Measurements from ENCODE around the gene DZIP1.

Gene DZIP1

DNA sequence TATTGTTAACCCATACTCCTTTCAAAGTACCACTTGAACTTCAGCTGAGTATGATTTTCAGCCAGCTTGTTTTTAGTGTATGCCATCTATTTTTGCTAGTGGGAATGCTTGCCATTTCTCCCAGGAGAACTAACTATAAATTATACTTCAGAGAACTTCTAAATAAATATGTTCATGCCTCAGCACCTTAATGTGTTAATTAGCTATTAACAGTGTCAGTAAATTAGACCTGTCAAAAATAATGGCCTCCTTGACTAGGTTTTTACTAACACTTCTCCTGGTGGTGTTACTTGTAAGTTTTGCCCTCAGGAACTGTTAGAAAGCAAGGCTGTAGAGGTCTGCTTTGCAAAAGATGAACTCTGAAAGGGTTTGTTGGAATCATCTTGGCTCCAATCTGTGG lies 87.5 kb downstream of the DZIP1 start:
- DNase-seq, result no peak
- H3K27ac Mint-ChIP-seq, result no peak overlapping the region
- no peaks in the 10 kb centered on the region for H3K9me3 Mint-ChIP-seq
- H3K36me3 Mint-ChIP-seq (ENCODE audit: low read depth), result no peaks in the 10 kb centered on the region
- H3K27me3 Mint-ChIP-seq, result peaks cover 51% of the 10 kb centered on the region
- peaks cover 11% of the 10 kb centered on the region for H3K4me1 Mint-ChIP-seq (ENCODE audit: low read depth)
- H3K4me3 Mint-ChIP-seq, result no peak overlapping the region

DNA sequence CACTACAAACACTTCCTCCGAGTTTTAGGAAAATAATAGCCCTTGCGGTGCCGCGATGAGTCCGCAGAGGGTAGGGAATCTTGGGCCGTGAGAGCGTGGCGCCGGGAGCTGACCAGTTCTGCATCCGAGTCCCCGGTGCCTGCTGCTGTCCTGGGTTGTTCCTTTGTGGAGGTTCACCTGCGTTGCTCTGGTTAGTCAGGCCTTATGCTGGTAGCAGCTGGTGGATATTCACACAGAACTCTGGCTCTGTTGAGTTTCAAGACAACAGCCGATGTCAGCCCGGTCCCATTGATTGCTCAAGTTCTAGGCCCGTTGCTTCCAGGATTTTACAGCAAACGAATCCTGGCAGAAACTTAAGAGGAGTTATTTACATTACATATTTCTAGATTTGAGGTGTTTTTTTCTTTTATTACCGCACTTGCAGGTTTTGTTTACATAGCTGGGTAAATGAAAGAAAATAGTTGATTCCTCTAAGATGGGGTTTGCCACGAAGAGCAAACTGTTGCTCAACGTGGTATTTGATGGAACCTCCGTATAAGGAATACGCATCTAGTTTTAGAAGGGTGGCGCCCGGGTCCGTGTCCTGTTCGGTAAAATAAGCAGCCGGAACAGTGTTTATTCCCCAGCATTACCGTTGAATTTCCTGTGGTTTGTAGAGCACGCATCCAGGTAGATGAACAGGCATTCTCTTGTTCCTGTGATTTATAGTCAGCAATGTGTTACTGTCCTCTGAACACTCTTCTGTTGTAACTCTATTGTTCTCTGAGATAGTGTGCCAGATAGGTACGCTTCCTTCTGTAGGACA lies 90.7 kb downstream of the DZIP1 start:
- no peaks in the 10 kb centered on the region for H3K9me3 Mint-ChIP-seq
- peaks cover 11% of the 10 kb centered on the region for H3K4me1 Mint-ChIP-seq (ENCODE audit: low read depth)
- H3K27ac Mint-ChIP-seq, result no peak overlapping the region
- H3K27me3 Mint-ChIP-seq, result peaks cover 78% of the 10 kb centered on the region
- peak overlapping the region; percentile 24 for H3K4me3 Mint-ChIP-seq
- no peak for DNase-seq
- H3K36me3 Mint-ChIP-seq (ENCODE audit: low read depth), result no peaks in the 10 kb centered on the region

GRCh38 chr13:95552539-95553441 lies 91.7 kb downstream of the DZIP1 start, which contains the start of gene CLDN10:
Gene CLDN10, plus strand, starts transcription at chr13:95552720. Its CDS starts 34 bp downstream, at chr13:95552754.
- peak within 1 kb of the TSS; percentile 24 for H3K4me3 Mint-ChIP-seq
- no peaks in the 10 kb centered on the region for H3K36me3 Mint-ChIP-seq (ENCODE audit: low read depth)
- H3K27ac Mint-ChIP-seq, result no peak within 1 kb of the TSS
- no peaks in the 10 kb centered on the region for H3K9me3 Mint-ChIP-seq
- H3K4me1 Mint-ChIP-seq (ENCODE audit: low read depth), result peaks cover 11% of the 10 kb centered on the region
- peak; percentile 32 for DNase-seq
- peaks cover 79% of the 10 kb centered on the region for H3K27me3 Mint-ChIP-seq

GRCh38 chr13:95552208-95552538 lies 92.3 kb downstream of the DZIP1 start:
- no peaks in the 10 kb centered on the region for H3K36me3 Mint-ChIP-seq (ENCODE audit: low read depth)

DNA sequence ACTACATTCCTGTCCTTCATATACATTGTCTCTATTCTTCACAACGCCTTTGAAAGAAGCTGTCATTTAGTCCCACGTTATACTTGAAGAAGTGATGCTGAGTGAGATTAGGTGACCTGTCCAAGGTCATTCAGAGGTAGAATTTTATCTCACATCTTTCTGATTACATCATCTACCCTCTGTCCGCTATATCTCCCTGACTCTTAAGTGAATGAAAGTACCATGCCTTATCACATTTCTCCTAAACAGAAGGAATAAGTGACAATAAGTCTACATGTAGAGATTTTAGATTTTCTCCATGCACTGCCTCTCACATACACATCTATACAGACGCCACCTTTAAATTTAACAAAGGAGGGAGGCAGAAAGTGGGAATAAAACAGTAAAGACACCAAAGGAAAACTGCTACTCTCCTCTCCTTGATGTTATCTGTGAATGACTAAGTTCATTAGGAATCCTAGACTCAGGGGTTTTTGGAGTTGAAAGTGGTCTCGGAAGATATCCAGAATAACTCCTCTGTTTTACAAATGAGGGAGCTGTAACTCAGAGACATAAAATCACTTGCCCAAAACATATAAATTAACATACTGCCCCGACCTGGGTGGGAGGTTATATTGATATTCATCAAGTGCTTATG lies 96.9 kb downstream of the DZIP1 start:
- peaks cover 64% of the 10 kb centered on the region for H3K27me3 Mint-ChIP-seq
- H3K36me3 Mint-ChIP-seq (ENCODE audit: low read depth), result no peaks in the 10 kb centered on the region
- H3K9me3 Mint-ChIP-seq, result no peaks in the 10 kb centered on the region
- no peaks in the 10 kb centered on the region for H3K4me1 Mint-ChIP-seq (ENCODE audit: low read depth)
- H3K27ac Mint-ChIP-seq, result no peak overlapping the region
- H3K4me3 Mint-ChIP-seq, result no peak overlapping the region
- DNase-seq, result no peak

More at GRCh38 chr13:95552208-95552538, 92.3 kb downstream of the DZIP1 start:
- no peak for DNase-seq
- Mint-ChIP-seq H3K9me3 (no peaks in the 10 kb centered on the region), H3K4me1 (ENCODE audit: low read depth) (peaks cover 11% of the 10 kb centered on the region), H3K27ac (no peak overlapping the region), H3K27me3 (peaks cover 79% of the 10 kb centered on the region), H3K4me3 (no peak overlapping the region)

GRCh38 chr13:95546919-95547318 lies 97.6 kb downstream of the DZIP1 start:
- no peak for DNase-seq
- Mint-ChIP-seq H3K4me1 (ENCODE audit: low read depth) (no peaks in the 10 kb centered on the region), H3K27ac (no peak overlapping the region), H3K36me3 (ENCODE audit: low read depth) (no peaks in the 10 kb centered on the region), H3K27me3 (peaks cover 63% of the 10 kb centered on the region), H3K9me3 (no peaks in the 10 kb centered on the region), H3K4me3 (no peak overlapping the region)

- no peak for DNase-seq
- H3K27me3 Mint-ChIP-seq, result peaks cover 50% of the 10 kb centered on the region
- no peaks in the 10 kb centered on the region for H3K36me3 Mint-ChIP-seq (ENCODE audit: low read depth)
Measured at GRCh38 chr13:95544293-95544692, 100.2 kb downstream of the DZIP1 start.

GRCh38 chr13:95541911-95542474 lies 102.5 kb downstream of the DZIP1 start:
- H3K4me1 Mint-ChIP-seq (ENCODE audit: low read depth), result no peaks in the 10 kb centered on the region
- H3K27ac Mint-ChIP-seq, result no peak overlapping the region
- no peaks in the 10 kb centered on the region for H3K36me3 Mint-ChIP-seq (ENCODE audit: low read depth)
- H3K9me3 Mint-ChIP-seq, result no peaks in the 10 kb centered on the region
- no peak for DNase-seq
- H3K27me3 Mint-ChIP-seq, result peaks cover 41% of the 10 kb centered on the region
- H3K4me3 Mint-ChIP-seq, result no peak overlapping the region

More at GRCh38 chr13:95544293-95544692, 100.2 kb downstream of the DZIP1 start:
- no peak overlapping the region for H3K27ac Mint-ChIP-seq
- H3K9me3 Mint-ChIP-seq, result no peaks in the 10 kb centered on the region
- H3K4me3 Mint-ChIP-seq, result no peak overlapping the region
- H3K4me1 Mint-ChIP-seq (ENCODE audit: low read depth), result no peaks in the 10 kb centered on the region

GRCh38 chr13:95541308-95541707 lies 103.2 kb downstream of the DZIP1 start:
- Mint-ChIP-seq H3K4me3 (no peak overlapping the region), H3K4me1 (ENCODE audit: low read depth) (peaks cover 1% of the 10 kb centered on the region), H3K9me3 (no peaks in the 10 kb centered on the region), H3K36me3 (ENCODE audit: low read depth) (no peaks in the 10 kb centered on the region), H3K27me3 (peaks cover 40% of the 10 kb centered on the region), H3K27ac (no peak overlapping the region)
- DNase-seq, result no peak

- Mint-ChIP-seq H3K27me3 (peaks cover 36% of the 10 kb centered on the region), H3K4me1 (ENCODE audit: low read depth) (peaks cover 1% of the 10 kb centered on the region), H3K9me3 (no peaks in the 10 kb centered on the region), H3K4me3 (no peak overlapping the region), H3K27ac (no peak overlapping the region), H3K36me3 (ENCODE audit: low read depth) (no peaks in the 10 kb centered on the region)
- no peak for DNase-seq
Measured at GRCh38 chr13:95540888-95541287, 103.6 kb downstream of the DZIP1 start.

DNA sequence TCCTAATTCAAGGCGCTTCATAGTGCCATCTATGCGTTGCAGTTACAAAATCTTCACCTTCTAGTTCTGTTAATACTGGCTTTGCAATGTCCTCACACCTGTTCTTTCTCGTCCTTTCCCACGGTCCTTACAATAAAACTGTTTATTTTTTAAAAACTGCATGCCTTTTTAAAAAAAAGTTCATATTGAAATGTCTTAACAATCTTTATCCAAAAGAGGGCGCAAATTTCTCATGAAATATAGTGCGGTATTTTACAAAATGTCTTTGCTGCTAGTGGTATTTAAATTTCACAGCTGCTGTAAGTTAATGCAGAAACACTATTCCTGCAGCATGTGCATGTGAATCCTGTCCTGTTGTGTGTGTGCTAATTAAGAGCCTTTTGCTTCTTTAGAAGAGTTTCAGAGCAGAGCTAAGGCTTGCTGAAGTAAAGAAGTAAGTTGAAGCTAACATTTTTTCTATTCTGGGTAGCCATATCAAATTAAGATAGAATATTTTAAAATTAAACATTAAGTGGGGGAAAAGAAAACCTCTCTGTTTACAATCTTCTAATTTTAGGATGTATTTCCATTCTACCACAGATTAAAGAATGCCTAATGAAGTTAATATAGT lies 107.8 kb downstream of the DZIP1 start:
- Mint-ChIP-seq H3K36me3 (ENCODE audit: low read depth) (no peaks in the 10 kb centered on the region), H3K4me3 (no peak overlapping the region), H3K27me3 (peaks cover 45% of the 10 kb centered on the region), H3K9me3 (no peaks in the 10 kb centered on the region), H3K27ac (no peak overlapping the region), H3K4me1 (ENCODE audit: low read depth) (peaks cover 9% of the 10 kb centered on the region)
- no peak for DNase-seq

- Mint-ChIP-seq H3K36me3 (ENCODE audit: low read depth) (no peaks in the 10 kb centered on the region), H3K27me3 (peaks cover 45% of the 10 kb centered on the region), H3K27ac (no peak overlapping the region), H3K4me1 (ENCODE audit: low read depth) (peaks cover 9% of the 10 kb centered on the region), H3K4me3 (no peak overlapping the region), H3K9me3 (no peaks in the 10 kb centered on the region)
- DNase-seq, result no peak
Measured at GRCh38 chr13:95535243-95535642, 109.3 kb downstream of the DZIP1 start.

- H3K27me3 Mint-ChIP-seq, result peaks cover 53% of the 10 kb centered on the region
- H3K4me3 Mint-ChIP-seq, result no peak overlapping the region
- peaks cover 9% of the 10 kb centered on the region for H3K4me1 Mint-ChIP-seq (ENCODE audit: low read depth)
- no peaks in the 10 kb centered on the region for H3K36me3 Mint-ChIP-seq (ENCODE audit: low read depth)
- peaks cover under 1% of the 10 kb centered on the region for H3K9me3 Mint-ChIP-seq
- no peak overlapping the region for H3K27ac Mint-ChIP-seq
- no peak for DNase-seq
Measured at GRCh38 chr13:95533545-95534160, 110.9 kb downstream of the DZIP1 start.
